GM12878 (cell line): Measurements from ENCODE around the gene VPS25. TPM values are rescaled to one million over a fixed set of nuclear protein-coding genes. Genes with fewer than 3 reads are reported as not detected.

Source experiments
- ATAC-seq: fragments of 200-7000 bp; cut with Tn5 transposase; 3 replicates; pipeline ENCODE4 v1.9.1; 2020; ENCODE audit warnings: mild to moderate bottlenecking, moderate library complexity
- BruUV-seq: library from RNA; stranded (reverse); fragments of 400-500 nt; replicated peaks from 2 replicates; lab custom pipeline; 2021; lab: Mats Ljungman, UMichigan
- CTCF ChIA-PET: fragments of 300-600 bp; sonication (Branson Sonifier 250); formaldehyde crosslinking; extraction: SDS; loops from one replicate; lab custom pipeline; 2021; ENCODE audit warnings: inconsistent platforms; lab: Yijun Ruan, JAX
- POLR2A ChIA-PET: fragments of 350-600 bp; formaldehyde crosslinking; extraction: SDS; loops from one replicate; lab custom pipeline; 2021; ENCODE audit warnings: inconsistent platforms; lab: Charles Lee
- RAD21 ChIA-PET: fragments of 300-600 bp; sonication (Branson Sonifier 250); formaldehyde crosslinking; loops from one replicate; lab custom pipeline; 2023; ENCODE audit warnings: antibody characterized with exemption; ENCODE audit not compliant: unreplicated experiment; lab: Charles Lee
- SMC1A ChIA-PET: fragments of 300-600 bp; sonication (Branson Sonifier 250); formaldehyde crosslinking; loops from one replicate; lab custom pipeline; 2023; ENCODE audit not compliant: unreplicated experiment, uncharacterized antibody; lab: Charles Lee
- DNase-seq: peaks from one replicate; pipeline ENCODE4 v3.0.0-alpha.2; 2011; ENCODE audit warnings: low read depth, low spot score
- FAIRE-seq: peaks from 3 replicates; lab custom pipeline; 2011; peaks lifted over from hg19 to GRCh38; lab: Jason Lieb, UNC
- H2AFZ ChIP-seq: 2 replicates; pipeline ENCODE4 v1.6.0; 2011; ENCODE audit warnings: low read depth, low read length, control low read depth; ENCODE audit not compliant: control insufficient read depth
- H3K27ac ChIP-seq: 2 replicates; pipeline ENCODE4 v1.5.1; 2011; ENCODE audit warnings: control low read depth; ENCODE audit not compliant: control insufficient read depth, insufficient read depth
- H3K27me3 ChIP-seq, 2 experiments: replicated peaks in 1 of 2; 2 replicates each; pipeline versions ENCODE4 v1.6.0 to v1.6.1; 2011; ENCODE audit warnings: low read length in 1 of 2; ENCODE audit not compliant: control insufficient read depth in 2 of 2, insufficient read depth in 2 of 2
- H3K36me3 ChIP-seq, 2 experiments: 2 replicates each; pipeline ENCODE4 v1.5.1; 2011; ENCODE audit warnings: low read length in 1 of 2; ENCODE audit not compliant: control insufficient read depth in 2 of 2, insufficient read depth in 2 of 2
- H3K4me1 ChIP-seq: 2 replicates; pipeline ENCODE4 v1.6.1; 2011; ENCODE audit warnings: mild to moderate bottlenecking, low read length, moderate library complexity, mixed read lengths; ENCODE audit not compliant: control insufficient read depth, insufficient read depth
- H3K4me2 ChIP-seq: 2 replicates; pipeline ENCODE4 v1.6.0; 2011; ENCODE audit warnings: control low read depth; ENCODE audit not compliant: control insufficient read depth, insufficient read depth
- H3K4me3 ChIP-seq: fragments of 200-600 bp; sonication (generic); 2 replicates; pipeline ENCODE4 v1.5.1; 2016
- H3K79me2 ChIP-seq: 2 replicates; pipeline ENCODE4 v1.6.0; 2011; ENCODE audit warnings: low read length; ENCODE audit not compliant: control insufficient read depth, insufficient read depth
- H3K9ac ChIP-seq: 2 replicates; pipeline ENCODE4 v1.8.0; 2011; ENCODE audit warnings: low read length, control low read depth, mixed read lengths; ENCODE audit not compliant: control insufficient read depth, insufficient read depth
- H3K9me3 ChIP-seq: replicated peaks from 3 replicates; pipeline ENCODE4 v1.5.1; 2011; ENCODE audit warnings: mild to moderate bottlenecking, low read length; ENCODE audit not compliant: control insufficient read depth, insufficient read depth
- H4K20me1 ChIP-seq: 2 replicates; pipeline ENCODE4 v1.6.0; 2011; ENCODE audit not compliant: control insufficient read depth, insufficient read depth
- CBFB ChIP-seq: IDR thresholded peaks from 2 replicates; pipeline ENCODE4 v1.6.1; 2016; ENCODE audit warnings: antibody characterized with exemption, low read depth
- CEBPZ ChIP-seq: fragments of 150-350 bp; IDR thresholded peaks from 2 replicates; pipeline ENCODE4 v1.6.1; 2016; ENCODE audit warnings: low read depth, low read length
- HCFC1 ChIP-seq: fragments of 150-350 bp; IDR thresholded peaks from 2 replicates; pipeline ENCODE4 v1.6.1; 2014; ENCODE audit warnings: low read length
- HDGF ChIP-seq: fragments of 450-650 bp; IDR thresholded peaks from 2 replicates; pipeline ENCODE4 v1.6.1; 2016; ENCODE audit warnings: antibody characterized with exemption
- IRF5 ChIP-seq: fragments of 450-650 bp; IDR thresholded peaks from 2 replicates; pipeline ENCODE4 v1.6.1; 2017; ENCODE audit warnings: borderline replicate concordance
- JUND ChIP-seq: IDR thresholded peaks from 2 replicates; pipeline ENCODE4 v1.6.1; 2012; ENCODE audit warnings: low read depth, mild to moderate bottlenecking, low read length, improper control_type of control experiment, moderate library complexity
- MAX ChIP-seq: IDR thresholded peaks from 2 replicates; pipeline ENCODE4 v1.6.1; 2012; ENCODE audit warnings: low read depth, low read length, improper control_type of control experiment
- NFXL1 ChIP-seq: fragments of 450-650 bp; IDR thresholded peaks from 2 replicates; pipeline ENCODE4 v1.6.1; 2017; ENCODE audit warnings: antibody characterized with exemption, mild to moderate bottlenecking, borderline replicate concordance
- NR2C1 ChIP-seq: fragments of 450-650 bp; IDR thresholded peaks from 2 replicates; pipeline ENCODE4 v1.6.1; 2017; ENCODE audit warnings: antibody characterized with exemption, mild to moderate bottlenecking, moderate library complexity
- PAX8 ChIP-seq: fragments of 450-650 bp; IDR thresholded peaks from 2 replicates; pipeline ENCODE4 v1.6.1; 2017; ENCODE audit warnings: mild to moderate bottlenecking, moderate library complexity
- RBBP5 ChIP-seq: fragments of 200-600 bp; sonication (generic); conservative IDR thresholded peaks from 2 replicates; pipeline ENCODE4 v1.6.1; 2016
- RFX5 ChIP-seq: IDR thresholded peaks from 2 replicates; pipeline ENCODE4 v1.6.1; 2011; ENCODE audit warnings: low read depth, low read length, improper control_type of control experiment
- TCF7 ChIP-seq: IDR thresholded peaks from 2 replicates; pipeline ENCODE4 v1.6.1; 2014; ENCODE audit warnings: antibody characterized with exemption, borderline replicate concordance
- ZBTB4 ChIP-seq: fragments of 450-650 bp; formaldehyde crosslinking; IDR thresholded peaks from 2 replicates; pipeline ENCODE4 v1.4.0; 2022; ENCODE audit warnings: mild to moderate bottlenecking, moderate library complexity
- ZNF384 ChIP-seq: IDR thresholded peaks from 2 replicates; pipeline ENCODE4 v1.6.1; 2012; ENCODE audit warnings: low read depth, mild to moderate bottlenecking, low read length, improper control_type of control experiment, borderline replicate concordance
- WGBS: methylation state at CpG from one replicate; pipeline ENCODE4 v1.1.6; 2016; ENCODE audit warnings: low lambda C conversion rate; ENCODE audit not compliant: insufficient replicate concordance, insufficient coverage; ENCODE audit errors: missing lambda C conversion rate; 5-methylcytosine and 5-hydroxymethylcytosine counted together
- in situ Hi-C: fragments of 300-500 bp; cut with MboI; formaldehyde crosslinking; loops from 9 replicates; pipeline ENCODE4 v1.14.3; 2018; ENCODE audit warnings: mixed read lengths
- intact Hi-C: fragments of 100-400 bp; cut with micrococcal nuclease; formaldehyde crosslinking; loops from one replicate; pipeline ENCODE4 v1.14.2; 2022; ENCODE audit not compliant: unreplicated experiment
- polyA plus RNA-seq, 11 experiments: library from polyadenylated mRNA; depleted of rRNA in 4 of 11; unstranded in 6 of 11; stranded (reverse) in 5 of 11; fragments of >200 nt; fragmentation: Nextera tagmentation in 4 of 11; fragmentation: Illumina TruSeq in 1 of 11; extraction: Ambion mirVana in 4 of 11; extraction: Trizol in 1 of 11; gene quantifications; 1 replicate in 1 of 11; 2 replicates in 10 of 11; pipeline versions ENCODE4 v1.2.1 to v1.2.3, GENCODE V29; 2011 to 2016; ENCODE audit warnings: inconsistent platforms in 2 of 11, missing spikeins in 2 of 11, low read depth in 1 of 11
- total RNA-seq, 4 experiments: library from RNA; depleted of rRNA in 3 of 4; stranded (reverse); fragments of >200 nt in 3 of 4; fragmentation: Illumina TruSeq in 1 of 4; extraction: Trizol in 1 of 4; gene quantifications; 2 replicates each; pipeline versions ENCODE4 v1.2.1 to v1.2.3, GENCODE V29; 2013 to 2021

VPS25 gene
- total and polyA plus RNA-seq, 10 of the 15 experiments (the other 5 are each of a cell fraction or from before 2014, with no cell fraction given): 92.7 to 185 (median 136) TPM

GRCh38 chr17:42782166-42783061 lies 9.2 kb downstream of the VPS25 start:
- ChIA-PET RAD21 (no interaction called here), CTCF (no interaction called here), POLR2A (interaction anchor here (0.5 kb wide), 1 partner anchor 163 kb away, joined by 5 read pairs; no protein-coding TSS in a partner anchor), SMC1A (no interaction called here)
- no peak for FAIRE-seq
- no peaks in the 10 kb centered on the region for H3K79me2 ChIP-seq
- no peak overlapping the region for H3K4me3 ChIP-seq
- H3K27me3 ChIP-seq: peaks cover 7 to 21% of the 10 kb centered on the region in 2 experiments
- WGBS: 48% methylated on average over 21 of the region's 29 CpGs
- no peak overlapping the region for H3K27ac ChIP-seq
- intact Hi-C loops: no loop called here
- H3K36me3 ChIP-seq: peaks cover 5 to 7% of the 10 kb centered on the region in 2 experiments; a peak in 3 of 4 replicates
- no peak for DNase-seq
- H3K4me2 ChIP-seq: no peak overlapping the region
- H3K4me1 ChIP-seq: no peaks in the 10 kb centered on the region
- BruUV-seq: no TSS peak
- H2AFZ ChIP-seq: no peak overlapping the region
- no peaks in the 10 kb centered on the region; the same call in 1 of the 2 replicates for H4K20me1 ChIP-seq
- in situ Hi-C loops: no loop called here
- no peak for ATAC-seq
- no peak overlapping the region for H3K9ac ChIP-seq
- no peaks in the 10 kb centered on the region; the same call in 2 of the 3 replicates for H3K9me3 ChIP-seq
- TF ChIP-seq CEBPZ (no peak), IRF5 (no peak), MAX (no peak), JUND (no peak), ZNF384 (no peak), HDGF (no peak), TCF7 (no peak), NR2C1 (no peak), CBFB (no peak), ZBTB4 (CRISPR knock-in tag) (no peak), RBBP5 (no peak), HCFC1 (no peak), PAX8 (no peak), NFXL1 (no peak), RFX5 (no peak)
